HG02588 (cell line): ENCODE measurements around the gene PMM1.

Experiments
- ATAC-seq: cut with Tn5 transposase; IDR thresholded peaks from one replicate; pipeline ENCODE4 v1.9.1; 2021; ENCODE audit warnings: mild to moderate bottlenecking, moderate library complexity; ENCODE audit not compliant: unreplicated experiment

Gene PMM1

GRCh38 chr22:41539146-41540005, 50.3 kb downstream of the PMM1 start:
- ATAC-seq, result no peak

DNA sequence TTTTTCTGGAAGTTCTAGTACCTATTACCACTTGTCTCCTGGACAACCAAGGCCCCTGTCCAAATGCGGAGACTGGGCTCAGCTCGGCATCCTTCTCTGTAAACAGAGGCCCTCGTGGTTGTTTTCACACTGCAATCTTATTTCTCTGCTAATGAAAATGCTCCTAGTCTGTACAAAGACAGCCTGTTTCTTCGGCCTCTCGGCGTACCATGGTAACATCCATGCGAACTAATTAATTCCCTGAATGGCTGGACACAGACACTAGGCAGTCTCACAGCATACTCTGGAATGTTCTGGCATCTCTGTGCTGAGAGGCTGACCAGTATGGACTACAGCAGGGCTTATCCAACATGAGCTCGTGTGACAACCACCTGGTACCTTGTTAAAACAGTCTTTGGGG, 51.1 kb downstream of the PMM1 start:
- ATAC-seq, result no peak

- no peak for ATAC-seq
Observed at GRCh38 chr22:41537203-41537602, 52.4 kb downstream of the PMM1 start.

DNA sequence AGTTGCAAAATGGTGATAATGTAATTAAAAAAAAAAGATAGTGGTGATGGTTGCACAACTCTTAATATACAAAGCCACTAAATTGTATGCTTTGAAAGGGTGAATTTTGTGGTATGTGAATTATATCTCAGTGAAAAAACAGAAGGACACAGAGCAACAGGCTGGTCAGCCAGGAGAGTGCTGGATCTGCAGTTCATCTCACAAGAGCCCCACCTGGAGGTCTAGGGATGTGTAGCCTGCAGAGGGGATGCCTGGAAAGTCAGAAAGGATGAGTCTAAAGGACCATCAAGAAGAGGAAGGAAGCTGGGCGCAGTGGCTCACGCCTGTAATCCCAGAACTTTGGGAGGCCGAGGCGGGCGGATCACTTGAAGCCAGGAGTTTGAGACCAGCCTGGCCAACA, 54.4 kb downstream of the PMM1 start:
- ATAC-seq, result no peak

GRCh38 chr22:41534219-41534618, 55.4 kb downstream of the PMM1 start:
- no peak for ATAC-seq

GRCh38 chr22:41532908-41533825, 56.5 kb downstream of the PMM1 start:
- no peak for ATAC-seq

GRCh38 chr22:41531715-41532477, 57.7 kb downstream of the PMM1 start:
- no peak for ATAC-seq

GRCh38 chr22:41530890-41531714, 58.5 kb downstream of the PMM1 start:
- ATAC-seq, result no peak

- ATAC-seq, result no peak
Observed at GRCh38 chr22:41528938-41529561, 60.6 kb downstream of the PMM1 start.

GRCh38 chr22:41528132-41528766, 61.4 kb downstream of the PMM1 start:
- ATAC-seq, result no peak
